Measurements from ENCODE around the gene USP10.

- TF ChIP-seq ZNF274 (IDR thresholded peaks at IDR 0.05; ENCODE audit: low read depth, low read length) (no peak), SUZ12 (IDR thresholded peaks at IDR 0.05; ENCODE audit: extremely low read depth, insufficient read depth, insufficient read length) (no peak), YY1 (IDR thresholded peaks at IDR 0.05; ENCODE audit: insufficient read depth, insufficient read length) (no peak)
These were observed 108.0 kb downstream of the USP10 start for GRCh38 chr16:84807776-84808175.

Measured in NT2/D1 (cell line).